CD4-positive, alpha-beta memory T cell (primary cell): ENCODE results near the gene NCK2. TPM values are rescaled to one million over a fixed set of nuclear protein-coding genes. Genes with fewer than 3 reads are reported as not detected.

ENCODE experiments used
- CTCF ChIA-PET: fragments of 350-600 bp; sonication (Branson Sonifier 250); formaldehyde crosslinking; loops from one replicate; lab custom pipeline; 2021; ENCODE audit warnings: inconsistent platforms; ENCODE audit not compliant: partially characterized antibody; lab: Charles Lee
- POLR2A ChIA-PET: fragments of 350-600 bp; sonication (Branson Sonifier 250); formaldehyde crosslinking; loops from one replicate; lab custom pipeline; 2021; ENCODE audit not compliant: partially characterized antibody; lab: Charles Lee
- DNase-seq, 5 donors: peaks; one replicate each; pipeline versions ENCODE4 v3.0.0 to v3.0.0-alpha.2; 2020 to 2022; ENCODE audit warnings: mixed read lengths in 1 of 5
- H3K27ac ChIP-seq: one replicate; pipeline ENCODE4 v1.7.0; 2013; ENCODE audit warnings: low read depth, low read length
- H3K27me3 ChIP-seq: 2 replicates; pipeline ENCODE4 v1.7.0; 2013; ENCODE audit warnings: mild to moderate bottlenecking, low read length, moderate library complexity; ENCODE audit not compliant: insufficient read depth
- H3K36me3 ChIP-seq: 2 replicates; pipeline ENCODE4 v1.7.0; 2013; ENCODE audit warnings: mild to moderate bottlenecking, low read length, moderate library complexity; ENCODE audit not compliant: insufficient read depth
- H3K4me1 ChIP-seq: 2 replicates; pipeline ENCODE4 v1.7.0; 2013; ENCODE audit warnings: mild to moderate bottlenecking, low read length, moderate library complexity; ENCODE audit not compliant: insufficient read depth
- H3K4me3 ChIP-seq, 2 donors: one replicate each; pipeline ENCODE4 v1.7.0; 2013; ENCODE audit warnings: low read length in 2 of 2, mild to moderate bottlenecking in 1 of 2
- H3K9me3 ChIP-seq, 2 donors: one replicate each; pipeline ENCODE4 v1.7.0; 2013; ENCODE audit warnings: low read length in 2 of 2, control low read depth in 1 of 2; ENCODE audit not compliant: control insufficient read depth in 1 of 2
- H3K27ac Mint-ChIP-seq, 7 donors: one replicate each; pipeline ENCODE4 v1.8.0; 2020 to 2021; ENCODE audit warnings: mixed read lengths in 7 of 7, mild to moderate bottlenecking in 6 of 7, inconsistent platforms in 3 of 7, moderate library complexity in 3 of 7
- H3K27me3 Mint-ChIP-seq, 2 donors: one replicate each; pipeline ENCODE4 v1.8.0; 2020 to 2021; ENCODE audit warnings: mixed read lengths in 2 of 2
- H3K36me3 Mint-ChIP-seq, 2 donors: one replicate each; pipeline ENCODE4 v1.8.0; 2020 to 2021; ENCODE audit warnings: mixed read lengths in 2 of 2, inconsistent platforms in 1 of 2, mild to moderate bottlenecking in 1 of 2
- H3K4me1 Mint-ChIP-seq, 4 donors: one replicate each; pipeline ENCODE4 v1.8.0; 2020 to 2021; ENCODE audit warnings: mixed read lengths in 4 of 4, mild to moderate bottlenecking in 1 of 4
- H3K4me3 Mint-ChIP-seq, 8 donors: one replicate each; pipeline ENCODE4 v1.8.0; 2020 to 2021; ENCODE audit warnings: mixed read lengths in 8 of 8, mild to moderate bottlenecking in 7 of 8, moderate library complexity in 6 of 8, inconsistent platforms in 3 of 8
- H3K9me3 Mint-ChIP-seq, 8 donors: one replicate each; pipeline ENCODE4 v1.8.0; 2020 to 2021; ENCODE audit warnings: mixed read lengths in 8 of 8, mild to moderate bottlenecking in 5 of 8, inconsistent platforms in 3 of 8, moderate library complexity in 1 of 8
- intact Hi-C: fragments of 100-400 bp; cut with micrococcal nuclease; formaldehyde crosslinking; loops from one replicate; pipeline ENCODE4 v1.15.1; 2023
- polyA plus RNA-seq, 2 donors: library from polyadenylated mRNA; unstranded; fragments of 300-500 nt; fragmentation: Illumina TruSeq; gene quantifications; one replicate each; pipeline ENCODE4 v1.2.3, GENCODE V29; 2021
- total RNA-seq, 2 experiments: library from RNA; stranded (reverse); gene quantifications; one replicate each; pipeline ENCODE4 v1.2.3, GENCODE V29; 2021

Gene NCK2
- total and polyA plus RNA-seq, 4 experiments from 2014 or later: 58.0 to 98.6 (median 87.3) TPM

- POLR2A ChIA-PET: interaction anchor here (0.6 to 5.3 kb wide), 25 partner anchors 9 to 304 kb away, joined by 3 to 34 read pairs (median 6); no protein-coding TSS in a partner anchor
- H3K27me3 Mint-ChIP-seq: no peaks in the 10 kb centered on the region
- Histone ChIP-seq H3K27ac (peak overlapping the region; percentile 81), H3K36me3 (peaks cover 8% of the 10 kb centered on the region), H3K4me3 (peak overlapping the region in 1 of 2 donors; percentile 17), H3K4me1 (peaks cover 98% of the 10 kb centered on the region), H3K27me3 (no peaks in the 10 kb centered on the region), H3K9me3 (no peaks in the 10 kb centered on the region)
- H3K4me3 Mint-ChIP-seq: peak overlapping the region; percentile 79 to 94 (median 84)
- H3K9me3 Mint-ChIP-seq: peaks cover 0 to 2% (median 0%) of the 10 kb centered on the region in 8 donors
- intact Hi-C loops: loop anchor here (1.0 to 2.0 kb wide), 5 partner anchors 20 to 238 kb away; no protein-coding TSS in a partner anchor
- H3K4me1 Mint-ChIP-seq: peaks cover 71 to 92% (median 81%) of the 10 kb centered on the region in 4 donors
- H3K27ac Mint-ChIP-seq: peak overlapping the region; percentile 92 to 99 (median 96)
- DNase-seq: peak; percentile 44 to 61 (median 52)
- peaks cover 36 to 57% of the 10 kb centered on the region in 2 donors for H3K36me3 Mint-ChIP-seq
- CTCF ChIA-PET: interaction anchor here (0.7 to 3.9 kb wide), 14 partner anchors 12 to 280 kb away, joined by 3 to 29 read pairs (median 4); no protein-coding TSS in a partner anchor
Measured at GRCh38 chr2:105856581-105856980, 111.9 kb downstream of the NCK2 start.

- H3K27ac ChIP-seq: peak overlapping the region; percentile 81
- H3K4me3 ChIP-seq: peak overlapping the region; percentile 6 to 34
- peaks cover 8% of the 10 kb centered on the region for H3K36me3 ChIP-seq
- intact Hi-C loops: loop anchor here (1.0 to 2.0 kb wide), 5 partner anchors 9 to 238 kb away; no protein-coding TSS in a partner anchor
- no peaks in the 10 kb centered on the region for H3K9me3 ChIP-seq
- Mint-ChIP-seq H3K36me3 (peaks cover 36 to 57% of the 10 kb centered on the region in 2 donors), H3K4me1 (peaks cover 69 to 92% (median 81%) of the 10 kb centered on the region in 4 donors), H3K27me3 (no peaks in the 10 kb centered on the region), H3K27ac (peak overlapping the region; percentile 92 to 99 (median 96)), H3K4me3 (peak overlapping the region; percentile 79 to 94 (median 84)), H3K9me3 (peaks cover 0 to 2% (median 0%) of the 10 kb centered on the region in 8 donors)
- H3K27me3 ChIP-seq: no peaks in the 10 kb centered on the region
- DNase-seq: peak in 4 of 5 donors; percentile 46 to 78 (median 50)
- peaks cover 98% of the 10 kb centered on the region for H3K4me1 ChIP-seq
- POLR2A ChIA-PET: interaction anchor here (0.7 to 5.3 kb wide), 27 partner anchors 9 to 518 kb away, joined by 3 to 34 read pairs (median 6); no protein-coding TSS in a partner anchor
- CTCF ChIA-PET: interaction anchor here (0.7 to 3.9 kb wide), 15 partner anchors 13 to 281 kb away, joined by 3 to 29 read pairs (median 4); no protein-coding TSS in a partner anchor
Measured at GRCh38 chr2:105857076-105857740, 112.5 kb downstream of the NCK2 start.

GRCh38 chr2:105858868-105859693 lies 114.4 kb downstream of the NCK2 start:
- ChIA-PET POLR2A (interaction anchor here (0.7 to 5.3 kb wide), 14 partner anchors 11 to 235 kb away, joined by 3 to 34 read pairs (median 4); no protein-coding TSS in a partner anchor), CTCF (interaction anchor here (1.0 to 3.9 kb wide), 7 partner anchors 11 to 236 kb away, joined by 3 to 29 read pairs (median 4); no protein-coding TSS in a partner anchor)
- Histone ChIP-seq H3K4me1 (peaks cover 98% of the 10 kb centered on the region), H3K9me3 (no peaks in the 10 kb centered on the region), H3K27me3 (no peaks in the 10 kb centered on the region), H3K36me3 (peaks cover 11% of the 10 kb centered on the region), H3K4me3 (peak overlapping the region; percentile 6 to 20), H3K27ac (peak overlapping the region; percentile 81)
- DNase-seq: peak in 1 of 5 donors; percentile 59
- Mint-ChIP-seq H3K27ac (peak overlapping the region; percentile 92 to 99 (median 95)), H3K4me3 (peak overlapping the region in 7 of 8 donors; percentile 57 to 94 (median 81)), H3K27me3 (no peaks in the 10 kb centered on the region), H3K4me1 (peaks cover 76 to 94% (median 86%) of the 10 kb centered on the region in 4 donors), H3K36me3 (peaks cover 45 to 72% of the 10 kb centered on the region in 2 donors), H3K9me3 (no peaks in the 10 kb centered on the region)
- intact Hi-C loops: no loop called here

- Histone ChIP-seq H3K9me3 (no peaks in the 10 kb centered on the region), H3K27me3 (no peaks in the 10 kb centered on the region), H3K27ac (peak overlapping the region; percentile 81), H3K4me1 (peaks cover 100% of the 10 kb centered on the region), H3K36me3 (peaks cover 11% of the 10 kb centered on the region), H3K4me3 (peak overlapping the region; percentile 6 to 20)
- Mint-ChIP-seq H3K9me3 (no peaks in the 10 kb centered on the region), H3K27me3 (no peaks in the 10 kb centered on the region), H3K4me3 (peak overlapping the region in 7 of 8 donors; percentile 4 to 94 (median 71)), H3K4me1 (peaks cover 81 to 99% (median 90%) of the 10 kb centered on the region in 4 donors), H3K36me3 (peaks cover 48 to 78% of the 10 kb centered on the region in 2 donors), H3K27ac (peak overlapping the region; percentile 92 to 99 (median 95))
- DNase-seq: no peak
- ChIA-PET CTCF (interaction anchor here (1.0 kb wide), 2 partner anchors 15 to 42 kb away, joined by 3 read pairs; no protein-coding TSS in a partner anchor), POLR2A (interaction anchor here (1.0 to 5.3 kb wide), 6 partner anchors 15 to 235 kb away, joined by 3 to 32 read pairs (median 4); no protein-coding TSS in a partner anchor)
- intact Hi-C loops: no loop called here
Measured at GRCh38 chr2:105859694-105859951, 114.9 kb downstream of the NCK2 start.

- ChIA-PET POLR2A (interaction anchor here (0.7 to 5.3 kb wide), 3 partner anchors 14 to 115 kb away, joined by 3 to 32 read pairs (median 10); no protein-coding TSS in a partner anchor), CTCF (interaction anchor here (0.7 kb wide), 1 partner anchor 70 kb away, joined by 3 read pairs; no protein-coding TSS in a partner anchor)
- H3K4me1 ChIP-seq: peaks cover 100% of the 10 kb centered on the region
- H3K36me3 ChIP-seq: peaks cover 5% of the 10 kb centered on the region
- no peaks in the 10 kb centered on the region for H3K27me3 Mint-ChIP-seq
- H3K4me1 Mint-ChIP-seq: peaks cover 86 to 100% (median 93%) of the 10 kb centered on the region in 4 donors
- no peak overlapping the region for H3K4me3 ChIP-seq
- intact Hi-C loops: no loop called here
- H3K4me3 Mint-ChIP-seq: peak overlapping the region; percentile 38 to 94 (median 60)
- DNase-seq: no peak
- peaks cover 0 to 2% (median 0%) of the 10 kb centered on the region in 8 donors for H3K9me3 Mint-ChIP-seq
- H3K36me3 Mint-ChIP-seq: peaks cover 40 to 76% of the 10 kb centered on the region in 2 donors
- no peaks in the 10 kb centered on the region for H3K9me3 ChIP-seq
- peak overlapping the region; percentile 47 for H3K27ac ChIP-seq
- no peaks in the 10 kb centered on the region for H3K27me3 ChIP-seq
- H3K27ac Mint-ChIP-seq: peak overlapping the region; percentile 92 to 99 (median 95)
Measured at GRCh38 chr2:105860567-105860966, 115.9 kb downstream of the NCK2 start.

- ChIA-PET POLR2A (no interaction called here), CTCF (interaction anchor here (0.7 kb wide), 1 partner anchor 71 kb away, joined by 3 read pairs; no protein-coding TSS in a partner anchor)
- H3K4me1 Mint-ChIP-seq: peaks cover 85 to 100% (median 91%) of the 10 kb centered on the region in 4 donors
- Histone ChIP-seq H3K4me1 (peaks cover 99% of the 10 kb centered on the region), H3K27ac (peak overlapping the region; percentile 47), H3K27me3 (no peaks in the 10 kb centered on the region), H3K9me3 (no peaks in the 10 kb centered on the region), H3K4me3 (no peak overlapping the region), H3K36me3 (peaks cover 4% of the 10 kb centered on the region)
- peak overlapping the region in 7 of 8 donors; percentile 43 to 94 (median 62) for H3K4me3 Mint-ChIP-seq
- peaks cover 0 to 2% (median 0%) of the 10 kb centered on the region in 8 donors for H3K9me3 Mint-ChIP-seq
- DNase-seq: peak in 3 of 5 donors; percentile 21 to 26 (median 25)
- intact Hi-C loops: no loop called here
- peaks cover 34 to 71% of the 10 kb centered on the region in 2 donors for H3K36me3 Mint-ChIP-seq
- no peaks in the 10 kb centered on the region for H3K27me3 Mint-ChIP-seq
- peak overlapping the region; percentile 79 to 98 (median 94) for H3K27ac Mint-ChIP-seq
Measured at GRCh38 chr2:105861200-105861599, 116.5 kb downstream of the NCK2 start.
